ENCODE data around the gene SORCS2.

The SORCS2 gene

GRCh38 chr4:7659429-7660175 is 467.3 kb downstream of the SORCS2 start:
- TF ChIP-seq CTCF (conservative IDR thresholded peaks at IDR 0.05), result no peak
- no peak overlapping the region for H3K27ac ChIP-seq

DNA sequence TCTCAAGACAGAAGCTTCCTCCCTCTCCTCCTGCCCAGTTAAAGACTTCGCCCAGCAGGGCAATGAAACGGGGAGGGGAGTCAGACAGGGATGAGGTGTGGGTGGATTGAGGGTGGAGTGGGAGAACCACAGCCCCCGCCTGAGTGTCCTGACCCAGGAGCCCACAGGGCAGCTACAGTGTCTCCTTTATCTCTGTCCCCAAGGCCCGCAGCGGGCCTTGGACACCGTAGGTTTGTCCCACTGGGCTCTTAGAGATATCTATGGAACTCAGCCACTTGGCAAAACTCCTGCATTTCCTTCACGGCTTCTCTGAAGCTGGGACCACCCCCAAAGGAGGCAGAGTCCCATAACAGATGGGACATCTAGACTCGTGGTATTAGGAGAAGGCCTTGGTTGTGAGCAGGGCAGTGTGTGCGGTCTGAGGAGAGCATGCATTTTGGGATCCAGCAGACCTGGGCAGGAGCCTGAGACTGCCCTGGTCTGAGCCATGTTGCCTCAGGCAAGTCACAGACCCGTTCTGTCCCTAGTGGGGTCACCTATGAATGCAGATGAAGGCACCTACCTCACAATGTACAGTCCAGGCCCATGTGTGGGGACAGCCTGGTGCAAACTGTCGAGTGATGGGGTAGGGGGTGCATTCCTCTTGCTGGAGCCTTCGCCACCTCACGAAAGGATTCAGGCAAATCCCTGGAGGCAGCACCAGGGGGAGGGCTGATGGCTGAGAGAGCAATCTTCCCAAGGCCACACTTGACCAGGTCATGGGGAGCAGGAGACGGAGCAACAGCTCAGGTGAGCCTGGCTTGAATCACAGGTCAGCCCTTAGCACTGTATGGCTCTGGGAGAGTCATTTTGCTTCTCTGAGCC is 468.1 kb downstream of the SORCS2 start:
- H3K27ac ChIP-seq, result no peak overlapping the region
- no peak for TF ChIP-seq CTCF (conservative IDR thresholded peaks at IDR 0.05)

DNA sequence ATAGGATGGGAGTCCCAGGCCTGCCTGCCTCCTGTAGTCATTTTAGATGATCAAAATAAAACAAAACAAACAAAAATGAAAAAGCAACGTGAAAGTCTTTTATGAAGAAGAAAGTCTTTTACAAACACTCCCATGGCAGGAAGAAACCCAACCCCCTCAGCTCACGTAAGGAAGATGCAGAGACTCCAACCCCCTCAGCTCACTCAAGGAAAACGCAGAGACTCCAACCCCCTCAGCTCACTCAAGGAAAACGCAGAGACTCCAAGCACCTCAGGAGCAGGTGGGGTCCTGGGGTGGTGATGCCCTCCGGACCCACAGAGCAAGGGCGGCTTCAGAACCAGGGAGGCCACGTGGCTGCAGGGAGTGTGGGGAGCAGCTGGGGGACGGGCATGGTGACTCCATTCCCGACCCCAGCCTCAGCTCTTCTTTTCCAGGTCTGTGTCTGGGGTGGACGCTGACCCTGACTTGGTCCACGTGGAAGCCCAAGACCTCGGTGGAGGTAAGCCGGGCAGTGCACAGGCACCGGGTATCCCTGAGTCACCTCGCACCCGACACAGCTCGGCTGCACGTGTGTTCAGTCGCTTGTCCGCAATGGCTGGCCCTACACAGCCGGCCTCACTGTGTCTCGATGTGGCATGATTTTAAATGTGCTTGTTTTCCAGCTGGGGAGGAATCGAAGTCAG is 468.9 kb downstream of the SORCS2 start:
- H3K27ac ChIP-seq, result no peak overlapping the region
- no peak for TF ChIP-seq CTCF (conservative IDR thresholded peaks at IDR 0.05)

- H3K27ac ChIP-seq, result no peak overlapping the region
- no peak for TF ChIP-seq CTCF (conservative IDR thresholded peaks at IDR 0.05)
Measured at GRCh38 chr4:7661846-7662506, 469.6 kb downstream of the SORCS2 start.

DNA sequence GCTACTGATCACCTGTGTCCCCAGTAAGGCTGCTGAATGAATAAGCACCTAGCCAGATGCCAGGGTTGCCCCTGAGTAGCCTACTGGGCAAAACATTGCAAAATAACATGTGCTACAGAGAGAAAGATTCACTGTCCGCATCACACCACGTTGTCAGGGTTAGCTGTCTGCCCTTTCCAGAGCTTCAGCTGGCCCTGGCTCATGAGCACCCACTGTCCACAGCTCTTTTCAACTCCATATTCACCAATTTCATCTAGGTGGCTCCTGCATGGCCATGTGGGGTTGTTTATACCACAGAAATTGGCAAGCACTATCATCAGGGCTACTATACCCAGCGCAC is 470.1 kb downstream of the SORCS2 start:
- no peak overlapping the region for H3K27ac ChIP-seq
- TF ChIP-seq CTCF (conservative IDR thresholded peaks at IDR 0.05), result no peak

DNA sequence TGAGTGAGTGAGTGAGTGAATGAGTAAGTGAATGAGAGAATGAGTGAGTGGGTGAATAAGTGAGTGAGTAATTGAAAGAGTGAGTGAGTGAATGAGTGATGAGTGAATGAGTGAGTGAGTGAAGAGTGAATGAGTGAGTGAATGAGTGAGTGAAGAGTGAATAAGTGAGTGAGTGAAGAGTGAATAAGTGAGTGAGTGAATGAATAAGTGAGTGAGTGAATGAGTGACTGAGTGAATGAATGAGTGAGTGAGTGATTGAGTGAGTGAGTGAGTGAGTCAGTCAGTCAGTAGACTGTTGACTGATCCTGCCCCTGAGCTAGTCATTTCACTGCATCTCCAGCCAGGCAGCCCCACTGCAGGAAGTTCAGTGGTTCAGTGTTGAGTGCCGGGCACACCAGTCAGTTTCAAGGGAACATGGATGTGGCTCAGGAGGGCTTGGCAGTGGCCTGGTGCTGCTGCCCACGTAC is 470.8 kb downstream of the SORCS2 start:
- no peak for TF ChIP-seq CTCF (conservative IDR thresholded peaks at IDR 0.05)
- H3K27ac ChIP-seq, result no peak overlapping the region
